HL-60/S4 treated with retinoic acid at 250 ng/mL for 4 days and 3 days (cell line): ENCODE measurements around the gene AADACL4.

Experiments used
- in situ Hi-C: fragments of 300-500 bp; cut with MboI; formaldehyde crosslinking; loops from 2 replicates; pipeline ENCODE4 v1.7.0; 2022; ENCODE audit warnings: low sequenced_read_pairs

AADACL4 gene

GRCh38 chr1:12610941-12611340 lies 32.9 kb upstream of the AADACL4 start:
- in situ Hi-C loops, result no loop called here

GRCh38 chr1:12613180-12613579 lies 30.7 kb upstream of the AADACL4 start:
- in situ Hi-C loops, result no loop called here

- in situ Hi-C loops, result no loop called here
These were observed 29.3 kb upstream of the AADACL4 start for GRCh38 chr1:12614402-12615158.

- in situ Hi-C loops, result no loop called here
These were observed 28.6 kb upstream of the AADACL4 start for GRCh38 chr1:12615159-12615864.

- in situ Hi-C loops, result no loop called here
These were observed 27.8 kb upstream of the AADACL4 start for GRCh38 chr1:12615865-12616708.

GRCh38 chr1:12616709-12617373 lies 27.0 kb upstream of the AADACL4 start:
- in situ Hi-C loops, result no loop called here

- in situ Hi-C loops, result no loop called here
These were observed 26.4 kb upstream of the AADACL4 start for GRCh38 chr1:12617511-12617900.

- in situ Hi-C loops, result no loop called here
These were observed 25.8 kb upstream of the AADACL4 start, which contains the start of gene DHRS3 for GRCh38 chr1:12617901-12618660. Gene DHRS3, minus strand, starts transcription at chr1:12618210. Its CDS starts 862 bp downstream, at chr1:12617348.

GRCh38 chr1:12618661-12618964 lies 25.3 kb upstream of the AADACL4 start:
- in situ Hi-C loops, result no loop called here

GRCh38 chr1:12618965-12619791 lies 24.7 kb upstream of the AADACL4 start:
- in situ Hi-C loops, result no loop called here

GRCh38 chr1:12619792-12620487 lies 23.9 kb upstream of the AADACL4 start:
- in situ Hi-C loops, result no loop called here

GRCh38 chr1:12620488-12620865 lies 23.4 kb upstream of the AADACL4 start:
- in situ Hi-C loops, result no loop called here

GRCh38 chr1:12620931-12621330 lies 23.0 kb upstream of the AADACL4 start:
- in situ Hi-C loops, result no loop called here

GRCh38 chr1:12621346-12622335 lies 22.2 kb upstream of the AADACL4 start:
- in situ Hi-C loops, result no loop called here

GRCh38 chr1:12622506-12622905 lies 21.4 kb upstream of the AADACL4 start:
- in situ Hi-C loops, result no loop called here

GRCh38 chr1:12625276-12625675 lies 18.6 kb upstream of the AADACL4 start:
- in situ Hi-C loops, result no loop called here

- in situ Hi-C loops, result no loop called here
These were observed 17.0 kb upstream of the AADACL4 start for GRCh38 chr1:12626888-12627287.

- in situ Hi-C loops, result no loop called here
These were observed 16.6 kb upstream of the AADACL4 start for GRCh38 chr1:12627296-12627695.
